T-cell (primary cell): ENCODE measurements around the gene CHRNA4. TPM values are rescaled to one million over a fixed set of nuclear protein-coding genes. Genes with fewer than 3 reads are reported as not detected.

Experiments
- ATAC-seq, 4 experiments: fragments of 200-7000 bp in 3 of 4; fragments of 150-1000 bp in 1 of 4; cut with Tn5 transposase; replicated peaks in 1 of 4; 1 replicate in 3 of 4; 2 replicates in 1 of 4; pipeline ENCODE4 v1.10.0; 2021; ENCODE audit warnings: moderate library complexity in 3 of 4, mild to moderate bottlenecking in 2 of 4, moderate number of reproducible peaks in 1 of 4
- CTCF ChIA-PET, 2 donors: fragments of 300-600 bp; sonication (Branson Sonifier 250); formaldehyde crosslinking; loops; one replicate each; lab custom pipeline; 2022; ENCODE audit warnings: antibody characterized with exemption in 2 of 2; lab: Charles Lee
- POLR2A ChIA-PET, 2 donors: fragments of 300-600 bp; sonication (Branson Sonifier 250); formaldehyde crosslinking; loops; one replicate each; lab custom pipeline; 2022; ENCODE audit warnings: antibody characterized with exemption in 2 of 2; lab: Charles Lee
- DNase-seq, 35 experiments: peaks; one replicate each; pipeline versions ENCODE4 v3.0.0 to v3.0.0-alpha.2; 2013 to 2023
- H3K27ac ChIP-seq: one replicate; pipeline ENCODE4 v1.5.1; 2013; ENCODE audit warnings: low read length
- H3K27me3 ChIP-seq, 2 experiments: replicated peaks in 1 of 2; 1 replicate in 1 of 2; 2 replicates in 1 of 2; pipeline versions ENCODE4 v1.6.1 to v1.7.0; 2013; ENCODE audit warnings: low read length in 1 of 2, mixed read lengths in 1 of 2; ENCODE audit not compliant: control insufficient read depth in 2 of 2, insufficient read depth in 2 of 2; ENCODE audit errors: extremely low read depth in 1 of 2
- H3K36me3 ChIP-seq, 2 donors: 1 replicate in 1 of 2; 2 replicates in 1 of 2; pipeline versions ENCODE4 v1.6.1 to v1.7.0; 2013; ENCODE audit warnings: low read length in 1 of 2; ENCODE audit not compliant: control insufficient read depth in 2 of 2, insufficient read depth in 1 of 2; ENCODE audit errors: extremely low read depth in 1 of 2
- H3K4me1 ChIP-seq, 2 experiments: 1 replicate in 1 of 2; 2 replicates in 1 of 2; pipeline versions ENCODE4 v1.6.1 to v1.7.0; 2013; ENCODE audit warnings: low read length in 2 of 2, mixed read lengths in 1 of 2; ENCODE audit not compliant: insufficient read depth in 2 of 2, control insufficient read depth in 1 of 2; ENCODE audit errors: extremely low read depth in 1 of 2
- H3K4me3 ChIP-seq, 2 donors: 1 replicate in 1 of 2; 2 replicates in 1 of 2; pipeline versions ENCODE4 v1.5.1 to v1.7.0; 2013; ENCODE audit warnings: mild to moderate bottlenecking in 2 of 2, low read length in 1 of 2, moderate library complexity in 1 of 2; ENCODE audit not compliant: control insufficient read depth in 1 of 2; ENCODE audit errors: extremely low read depth in 1 of 2
- H3K9me3 ChIP-seq: 2 replicates; pipeline ENCODE4 v1.7.0; 2013
- H3K27ac Mint-ChIP-seq, 2 donors: one replicate each; pipeline ENCODE4 v1.8.0; 2020 to 2021; ENCODE audit warnings: mild to moderate bottlenecking in 2 of 2, mixed read lengths in 2 of 2
- H3K27me3 Mint-ChIP-seq, 2 donors: one replicate each; pipeline ENCODE4 v1.8.0; 2021 to 2022; ENCODE audit warnings: mixed read lengths in 2 of 2
- H3K36me3 Mint-ChIP-seq: one replicate; pipeline ENCODE4 v1.8.0; 2021; ENCODE audit warnings: mixed read lengths
- H3K4me1 Mint-ChIP-seq, 3 donors: one replicate each; pipeline ENCODE4 v1.8.0; 2020 to 2022; ENCODE audit warnings: mixed read lengths in 3 of 3, mild to moderate bottlenecking in 1 of 3
- H3K4me3 Mint-ChIP-seq, 3 donors: one replicate each; pipeline ENCODE4 v1.8.0; 2020 to 2022; ENCODE audit warnings: mild to moderate bottlenecking in 3 of 3, mixed read lengths in 3 of 3, moderate library complexity in 3 of 3
- H3K9me3 Mint-ChIP-seq, 3 donors: one replicate each; pipeline ENCODE4 v1.8.0; 2020 to 2022; ENCODE audit warnings: mixed read lengths in 3 of 3
- WGBS: methylation state at CpG from one replicate; pipeline ENCODE4 v1.1.5; 2013; ENCODE audit warnings: missing lambda C conversion rate; ENCODE audit not compliant: insufficient coverage; 5-methylcytosine and 5-hydroxymethylcytosine counted together
- total RNA-seq, 35 experiments: library from RNA in 6 of 35; stranded (reverse) in 6 of 35; fragments of 120-200 nt in 1 of 35; gene quantifications; one replicate each; pipeline versions ENCODE4 v1.2.1 to v1.2.4 and lab custom pipeline; 2013 to 2026

The CHRNA4 gene
- total RNA-seq, 5 donors from 2014 or later (not counting 1 experiment from before 2014, with no cell fraction given), result not detected

DNA sequence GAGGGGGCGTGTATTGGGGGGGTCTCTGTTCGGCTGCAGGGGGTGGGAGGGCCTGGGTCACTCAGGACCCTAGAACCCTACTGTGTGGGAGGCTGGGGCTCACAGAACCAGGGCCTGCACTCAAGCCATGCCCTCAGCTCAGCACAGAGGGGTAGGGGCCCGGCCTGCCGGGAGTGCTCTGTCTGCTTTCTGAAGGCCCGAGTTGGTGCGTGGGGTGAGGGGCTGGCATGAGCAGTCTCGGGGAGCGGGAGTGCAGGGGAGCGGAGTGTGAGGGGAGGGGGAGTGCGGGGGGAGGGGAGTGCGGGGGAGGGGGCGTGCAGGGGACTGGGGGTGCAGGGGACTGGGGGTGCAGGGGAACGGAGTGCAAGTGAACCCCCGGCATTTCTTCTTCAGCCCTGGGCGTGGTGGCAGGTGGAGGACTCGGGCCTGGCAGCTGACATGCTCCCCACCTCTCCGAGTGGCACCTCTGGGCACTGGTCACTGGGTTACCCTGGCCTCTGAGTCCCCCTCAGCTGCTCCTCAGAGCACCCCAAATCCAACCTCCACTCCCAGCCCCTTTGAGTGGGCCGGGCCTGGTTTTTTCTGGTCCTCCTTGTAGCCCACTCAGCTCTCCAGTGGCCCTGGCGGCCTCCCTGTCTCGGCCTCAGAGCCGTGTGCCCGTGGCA lies 67.1 kb downstream of the CHRNA4 start:
- DNase-seq, result no peak

DNA sequence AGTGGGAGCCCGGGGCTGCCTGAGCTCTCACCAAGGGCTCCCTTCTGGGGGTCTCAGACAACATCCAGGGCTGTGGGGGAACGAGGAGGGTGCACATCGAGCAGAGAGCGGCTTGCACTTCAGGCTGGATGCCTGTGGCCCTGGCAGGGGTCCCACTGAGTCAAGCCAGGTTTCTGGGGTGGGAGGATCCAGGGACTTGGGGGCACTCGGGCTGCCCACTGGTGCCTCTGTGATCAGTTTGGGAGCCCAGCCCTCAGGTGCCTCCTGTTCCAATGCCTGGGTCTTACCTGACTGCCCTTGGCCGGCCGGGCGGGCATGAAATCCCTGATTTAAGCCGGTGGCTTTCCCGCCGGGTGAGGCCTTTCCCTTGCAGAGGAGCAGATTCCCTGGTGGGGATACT lies 67.7 kb downstream of the CHRNA4 start:
- Mint-ChIP-seq H3K36me3 (peaks cover 4% of the 10 kb centered on the region), H3K27ac (no peak overlapping the region), H3K4me3 (no peak overlapping the region), H3K27me3 (peaks cover 0 to 13% of the 10 kb centered on the region in 2 donors), H3K4me1 (peaks cover 8 to 12% (median 9%) of the 10 kb centered on the region in 3 donors), H3K9me3 (no peaks in the 10 kb centered on the region)
- DNase-seq (no peak), ATAC-seq (no peak)
- H3K9me3 ChIP-seq, result no peaks in the 10 kb centered on the region
- H3K27ac ChIP-seq, result no peak overlapping the region
- peaks cover 0 to 22% of the 10 kb centered on the region in 2 experiments for H3K4me1 ChIP-seq
- H3K27me3 ChIP-seq, result peaks cover 0 to 60% of the 10 kb centered on the region in 2 experiments
- H3K36me3 ChIP-seq, result no peaks in the 10 kb centered on the region
- 68% methylated on average over 9 of the region's 11 CpGs for WGBS
- ChIA-PET CTCF (no interaction called here), POLR2A (no interaction called here)
- no peak overlapping the region for H3K4me3 ChIP-seq

More for the DNA sequence above, 67.1 kb downstream of the CHRNA4 start:
- Histone ChIP-seq H3K4me3 (no peak overlapping the region), H3K27me3 (peaks cover 0 to 65% of the 10 kb centered on the region in 2 experiments), H3K36me3 (no peaks in the 10 kb centered on the region), H3K9me3 (no peaks in the 10 kb centered on the region), H3K27ac (no peak overlapping the region), H3K4me1 (peaks cover 0 to 22% of the 10 kb centered on the region in 2 experiments)
- ATAC-seq, result no peak
- peaks cover 8 to 12% (median 9%) of the 10 kb centered on the region in 3 donors for H3K4me1 Mint-ChIP-seq
- no peaks in the 10 kb centered on the region for H3K9me3 Mint-ChIP-seq
- no peak overlapping the region for H3K4me3 Mint-ChIP-seq
- no peaks in the 10 kb centered on the region for H3K36me3 Mint-ChIP-seq
- ChIA-PET POLR2A (no interaction called here), CTCF (no interaction called here)
- H3K27ac Mint-ChIP-seq, result no peak overlapping the region
- 79% methylated on average over 10 of the region's 22 CpGs for WGBS
- H3K27me3 Mint-ChIP-seq, result peaks cover 3 to 17% of the 10 kb centered on the region in 2 donors

Other genes with a start within 250 kb of the CHRNA4 start
- gene YTHDF1, start 145.2 kb downstream of the CHRNA4 start, total RNA-seq, result 10 to 100 TPM; 36.7 to 44.5 (median 42.2) TPM
- not detected for gene BIRC7, start 125.4 kb downstream of the CHRNA4 start, total RNA-seq
- gene NKAIN4, start 106.9 kb downstream of the CHRNA4 start, total RNA-seq, result not detected
- gene ARFGAP1, start 88.5 kb downstream of the CHRNA4 start, total RNA-seq, result 100 to 1,000 TPM; 109 to 129 (median 122) TPM
- under 1 TPM in 3 of 5 donors, not detected in 2; 0.16 to 0.35 (median 0.23) TPM for gene COL20A1, start 68.2 kb downstream of the CHRNA4 start, total RNA-seq
- gene KCNQ2, start 111.3 kb upstream of the CHRNA4 start, total RNA-seq, result under 1 TPM; 0.19 to 0.49 (median 0.32) TPM
- 1 to 10 TPM in 3 of 5 donors, under 1 TPM in 2; 0.50 to 3.1 (median 1.1) TPM for gene EEF1A2, start 137.7 kb upstream of the CHRNA4 start, total RNA-seq
- 100 to 1,000 TPM; 147 to 320 (median 300) TPM for gene PPDPF, start 159.4 kb upstream of the CHRNA4 start, total RNA-seq
- under 1 TPM; 0.15 to 0.47 (median 0.23) TPM for gene PTK6, start 176.0 kb upstream of the CHRNA4 start, total RNA-seq
- gene SRMS, start 186.4 kb upstream of the CHRNA4 start, total RNA-seq, result not detected
- 1 to 10 TPM in 2 of 5 donors, under 1 TPM in 3; 0.38 to 1.8 (median 0.70) TPM for gene FNDC11, start 192.8 kb upstream of the CHRNA4 start, total RNA-seq
- 10 to 100 TPM; 31.6 to 73.0 (median 43.5) TPM for gene HELZ2, start 212.9 kb upstream of the CHRNA4 start, total RNA-seq